Gastrocnemius medialis (tissue), 4 donors: ENCODE data around the gene KRT13.

Experiments used
- CTCF ChIP-seq, 5 experiments: fragments of 450-650 bp in 3 of 5; fragments of 200-600 bp in 2 of 5; sonication (generic) in 2 of 5; IDR thresholded peaks in 4 of 5; conservative IDR thresholded peaks in 1 of 5; 1 replicate in 4 of 5; 2 replicates in 1 of 5; pipeline ENCODE4 v1.5.1; 2016 to 2019; ENCODE audit warnings: antibody characterized with exemption in 5 of 5, mild to moderate bottlenecking in 3 of 5, moderate library complexity in 3 of 5
- POLR2A ChIP-seq, 2 donors: fragments of 450-650 bp; IDR thresholded peaks; one replicate each; pipeline ENCODE4 v1.6.1; 2017; ENCODE audit warnings: antibody characterized with exemption in 2 of 2, mild to moderate bottlenecking in 2 of 2, moderate library complexity in 2 of 2

GRCh38 chr17:41486316-41486715 is 19.1 kb downstream of the KRT13 start:
- TF ChIP-seq CTCF (IDR thresholded peaks at IDR 0.05 in 4 of 5, conservative IDR thresholded peaks at IDR 0.05 in 1 of 5) (no peak), POLR2A (IDR thresholded peaks at IDR 0.05) (no peak)
